ENCODE results near the gene NR2E1.

NR2E1 gene

DNA sequence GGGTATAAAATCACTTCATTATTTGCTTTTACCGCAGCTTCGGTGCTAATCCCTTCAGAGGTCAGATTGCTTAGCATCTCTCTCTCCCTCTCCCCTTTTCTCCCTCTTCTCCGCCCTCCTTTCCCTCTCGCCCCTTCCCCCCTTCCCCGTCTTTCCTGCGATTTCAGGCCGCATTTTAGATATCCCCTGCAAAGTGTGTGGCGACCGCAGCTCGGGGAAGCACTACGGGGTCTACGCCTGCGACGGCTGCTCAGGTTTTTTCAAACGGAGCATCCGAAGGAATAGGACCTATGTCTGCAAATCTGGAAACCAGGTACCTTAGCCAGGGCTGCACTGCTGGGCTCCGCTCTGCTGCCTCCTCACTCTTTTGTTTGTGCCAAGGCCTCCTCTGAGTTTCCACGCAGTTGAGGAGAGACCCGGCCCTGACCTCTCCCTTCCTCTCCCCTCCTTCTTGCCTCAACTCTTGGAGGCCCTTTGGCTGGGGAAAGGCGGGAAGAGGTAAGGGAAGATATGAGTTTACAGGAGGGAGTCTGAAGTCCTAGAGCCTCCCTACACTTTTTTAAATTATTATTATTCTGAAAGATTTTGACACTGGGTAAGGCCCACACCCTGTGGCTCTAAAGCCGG is 5.6 kb downstream of the NR2E1 start:
- DNase-seq (ENCODE audit: low read depth, low spot score): peak; percentile 22

DNA sequence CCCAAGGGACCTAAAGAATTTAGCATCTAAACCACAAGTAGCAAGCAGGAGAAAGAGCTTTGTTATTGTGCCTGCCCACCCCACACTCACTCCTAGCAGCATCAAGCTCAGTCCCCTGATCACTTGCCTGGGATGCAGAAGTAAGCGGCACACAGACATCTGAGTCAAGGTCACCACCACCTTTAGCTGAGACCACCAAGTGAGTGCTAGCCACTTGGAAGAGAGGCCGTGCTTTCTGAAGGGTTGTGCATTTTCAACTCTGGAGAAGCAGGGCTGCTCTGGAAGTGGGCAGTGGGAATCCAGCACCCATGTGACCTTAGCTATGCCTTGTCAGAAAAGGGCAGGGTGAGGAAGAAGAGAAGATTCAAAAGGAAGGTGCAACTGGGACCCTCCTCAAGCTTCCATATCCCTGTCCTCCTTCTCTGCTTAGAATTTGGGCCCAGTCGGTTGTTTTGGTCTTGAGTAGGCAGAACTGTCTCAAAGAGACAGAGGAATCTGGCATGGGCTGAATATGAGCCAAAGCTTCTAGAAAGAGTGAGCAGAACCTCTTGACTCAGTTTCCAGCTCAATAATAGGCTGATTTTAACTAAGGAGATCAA is 6.2 kb downstream of the NR2E1 start:
- DNase-seq (ENCODE audit: low read depth, low spot score): no peak

DNA sequence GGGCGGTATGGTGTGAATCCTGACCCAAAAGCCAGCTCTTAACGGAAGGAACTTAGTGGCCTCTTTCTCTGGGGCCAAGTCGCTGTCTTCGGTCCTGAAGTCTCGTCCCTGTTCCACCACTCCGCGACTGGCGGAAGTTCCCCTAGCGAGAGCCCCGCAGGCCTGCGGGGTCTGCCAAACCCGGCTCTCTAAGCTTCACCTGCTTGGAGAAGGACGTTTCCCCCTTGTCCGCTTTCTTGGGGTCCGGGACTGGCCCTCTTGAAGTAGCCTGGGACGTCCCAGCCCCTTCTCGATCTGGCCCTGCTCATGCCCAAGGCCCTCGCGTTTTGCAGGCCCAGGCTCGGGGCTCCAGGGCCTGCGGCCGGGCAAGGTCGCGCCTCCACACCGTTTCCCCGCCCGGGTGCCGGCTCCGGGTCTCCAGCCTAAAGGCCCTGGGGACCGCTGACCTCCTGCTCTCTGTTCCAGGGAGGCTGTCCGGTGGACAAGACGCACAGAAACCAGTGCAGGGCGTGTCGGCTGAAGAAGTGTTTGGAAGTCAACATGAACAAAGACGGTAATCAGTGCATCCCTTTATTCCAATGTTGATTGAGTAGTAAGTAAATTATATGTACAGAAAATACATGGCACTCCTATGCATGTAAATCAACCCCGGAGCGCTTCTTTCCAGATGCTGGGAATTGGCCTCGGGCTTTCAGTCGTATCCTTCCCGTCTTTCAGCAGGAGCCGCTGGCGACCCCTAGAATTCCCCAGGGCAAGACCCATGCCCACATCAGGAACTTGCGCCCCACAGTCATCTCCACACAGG is 8.8 kb downstream of the NR2E1 start:
- peak; percentile 84 for DNase-seq (ENCODE audit: low read depth, low spot score)

DNA sequence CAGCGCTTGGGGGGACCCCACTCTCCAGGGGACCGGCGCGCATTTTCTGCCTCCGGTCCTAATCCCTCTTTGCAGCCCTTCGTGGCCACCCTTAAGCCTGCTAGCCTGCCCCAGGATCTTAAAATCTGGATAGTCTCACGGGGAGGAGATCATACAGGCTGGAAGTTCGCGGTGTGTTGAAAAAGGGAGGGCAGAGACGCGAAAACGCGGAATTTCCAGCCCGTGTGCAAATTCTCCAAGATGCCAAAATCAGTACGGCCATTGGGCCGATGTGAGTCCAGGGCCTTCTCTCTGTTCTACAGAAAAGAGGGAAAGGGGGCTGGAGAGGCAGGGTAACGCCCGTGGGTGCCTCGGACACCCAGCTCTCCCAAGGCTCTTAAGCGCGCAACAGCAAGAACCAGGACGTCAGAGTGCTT is 9.4 kb downstream of the NR2E1 start:
- DNase-seq (ENCODE audit: low read depth, low spot score): no peak

DNA sequence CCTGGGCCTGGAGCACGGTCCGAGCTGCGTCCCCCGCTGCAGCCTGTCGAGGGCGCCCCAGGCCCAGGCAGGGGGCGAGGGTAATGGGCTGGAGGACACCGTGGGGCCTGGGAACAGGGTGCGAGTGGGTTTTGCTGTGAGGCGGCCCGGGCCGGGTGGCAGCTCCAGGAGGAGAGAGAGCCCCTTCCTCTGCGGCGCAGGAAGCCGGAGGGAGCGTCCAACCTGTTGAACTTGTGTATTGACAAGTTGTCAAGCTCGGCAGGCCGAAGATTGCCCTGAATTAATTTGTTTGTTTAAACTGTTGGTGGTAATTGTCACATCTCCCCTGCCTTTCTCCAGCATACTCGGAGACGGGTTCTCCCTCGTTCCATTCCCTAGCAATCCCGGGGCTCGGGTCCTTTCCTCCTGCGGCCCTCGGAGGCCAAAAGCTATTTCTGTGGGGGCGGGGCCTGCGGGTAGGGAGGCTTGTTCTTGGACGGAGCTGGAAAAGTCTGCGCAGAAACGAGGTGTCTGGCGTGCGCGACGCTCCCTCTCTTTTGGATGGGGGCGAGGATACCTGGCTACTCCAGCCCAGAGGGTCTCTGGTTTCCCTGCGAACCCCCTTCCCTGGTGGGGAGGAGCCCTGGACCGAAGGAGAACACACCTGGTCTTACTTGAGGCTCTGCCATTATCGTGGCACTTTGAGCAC is 9.9 kb downstream of the NR2E1 start:
- DNase-seq (ENCODE audit: low read depth, low spot score): peak; percentile 65

DNA sequence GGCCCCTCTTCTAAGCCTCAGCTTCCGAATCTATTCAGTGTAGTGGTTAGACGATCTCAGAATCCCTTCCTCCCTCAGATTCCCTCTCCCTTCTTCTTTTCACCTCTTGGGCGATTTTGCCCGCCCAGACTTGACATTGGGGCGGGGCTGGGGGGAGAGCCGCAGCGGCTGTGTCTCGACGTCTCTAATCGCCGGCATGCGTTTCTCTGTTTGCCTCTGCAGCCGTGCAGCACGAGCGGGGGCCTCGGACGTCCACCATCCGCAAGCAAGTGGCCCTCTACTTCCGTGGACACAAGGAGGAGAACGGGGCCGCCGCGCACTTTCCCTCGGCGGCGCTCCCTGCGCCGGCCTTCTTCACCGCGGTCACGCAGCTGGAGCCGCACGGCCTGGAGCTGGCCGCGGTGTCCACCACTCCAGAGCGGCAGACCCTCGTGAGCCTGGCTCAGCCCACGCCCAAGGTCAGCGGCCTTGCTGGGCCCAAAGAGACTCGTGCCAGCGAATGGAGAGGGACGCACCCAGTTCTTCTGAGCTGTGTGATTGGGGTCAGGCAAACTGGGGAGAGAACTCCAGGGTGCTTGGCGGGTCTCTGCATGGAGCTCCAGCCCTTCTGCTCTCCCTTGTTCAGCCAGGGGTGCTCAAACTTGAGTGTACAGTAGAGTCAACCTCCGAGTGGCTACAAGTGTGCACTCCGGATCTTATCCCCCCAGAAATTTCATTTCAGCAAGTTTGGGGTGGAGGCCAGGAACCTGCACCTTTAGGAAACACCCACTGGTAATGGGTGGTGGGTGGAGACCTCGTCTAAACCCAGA is 10.7 kb downstream of the NR2E1 start:
- no peak for DNase-seq (ENCODE audit: low read depth, low spot score)

DNA sequence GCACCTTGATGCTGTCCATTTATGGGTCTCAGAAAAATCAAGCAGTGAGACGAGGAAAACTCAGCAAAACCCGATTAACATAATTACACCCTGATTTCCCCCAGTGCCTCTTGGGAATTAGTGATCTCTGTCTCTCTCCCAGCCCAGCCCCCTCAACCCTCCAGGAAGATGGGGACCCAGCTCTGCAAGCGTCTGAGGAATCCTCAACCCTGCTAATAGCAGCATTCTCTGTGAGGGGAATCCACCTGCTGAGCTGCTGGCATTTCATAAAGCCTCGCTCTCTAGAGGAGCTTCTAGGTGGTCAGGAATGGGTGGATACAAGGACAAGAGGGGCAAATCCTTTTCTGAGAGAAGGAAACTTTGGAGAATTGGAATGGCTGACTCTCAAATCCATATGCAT is 13.9 kb downstream of the NR2E1 start:
- no peak for DNase-seq (ENCODE audit: low read depth, low spot score)

DNA sequence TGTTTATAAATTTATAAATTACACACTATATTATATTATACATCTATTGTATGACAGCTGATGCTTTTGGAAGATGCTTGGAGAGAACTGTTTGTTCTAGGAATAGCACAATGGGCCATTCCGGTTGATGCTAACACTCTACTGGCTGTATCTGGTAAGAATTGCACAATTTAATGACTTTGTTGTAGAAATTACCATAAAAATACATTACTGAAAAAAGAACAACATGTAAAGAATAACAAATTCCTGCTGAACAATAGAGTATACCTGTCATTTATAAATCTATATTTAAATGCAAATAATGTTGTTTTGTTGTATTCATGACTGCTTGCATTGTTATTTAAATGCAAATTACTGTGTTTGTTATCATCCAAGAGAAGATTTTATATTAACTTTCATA is 14.4 kb downstream of the NR2E1 start:
- no peak for DNase-seq (ENCODE audit: low read depth, low spot score)

DNA sequence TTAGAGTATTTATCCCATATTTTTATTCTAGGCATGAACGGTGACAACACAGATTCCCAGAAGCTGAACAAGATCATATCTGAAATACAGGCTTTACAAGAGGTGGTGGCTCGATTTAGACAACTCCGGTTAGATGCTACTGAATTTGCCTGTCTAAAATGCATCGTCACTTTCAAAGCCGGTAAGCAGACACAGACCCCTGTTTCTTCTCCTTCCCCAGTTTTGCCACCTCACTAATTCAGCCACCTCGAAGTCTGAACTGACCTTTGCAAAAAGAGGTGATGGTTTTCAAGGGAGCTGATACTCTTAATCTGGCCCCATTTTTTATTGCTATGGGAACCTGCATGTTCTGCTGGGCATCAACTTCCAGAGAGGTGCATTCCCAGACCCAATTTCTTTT is 15.0 kb downstream of the NR2E1 start:
- no peak for DNase-seq (ENCODE audit: low read depth, low spot score)

DNA sequence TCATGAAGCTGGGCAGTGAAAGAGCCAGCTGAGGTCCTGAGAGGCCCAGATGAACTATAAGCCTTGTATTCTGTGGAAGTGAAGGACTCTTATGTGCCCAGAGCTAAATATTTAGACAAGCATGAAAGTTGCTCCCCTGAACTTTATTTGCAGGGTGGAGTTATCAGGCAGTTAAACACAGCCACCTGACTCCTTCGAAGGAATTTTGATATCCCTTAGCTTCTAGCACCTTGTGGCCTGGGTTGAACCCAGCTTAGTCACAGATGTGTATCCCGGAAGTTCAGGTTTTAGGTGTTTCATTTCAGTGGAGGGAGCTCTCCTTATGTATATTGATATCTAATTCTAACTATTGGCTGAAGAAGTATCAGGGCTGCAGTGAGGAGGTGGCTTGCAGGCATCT is 20.4 kb downstream of the NR2E1 start:
- no peak for DNase-seq (ENCODE audit: low read depth, low spot score)

DNA sequence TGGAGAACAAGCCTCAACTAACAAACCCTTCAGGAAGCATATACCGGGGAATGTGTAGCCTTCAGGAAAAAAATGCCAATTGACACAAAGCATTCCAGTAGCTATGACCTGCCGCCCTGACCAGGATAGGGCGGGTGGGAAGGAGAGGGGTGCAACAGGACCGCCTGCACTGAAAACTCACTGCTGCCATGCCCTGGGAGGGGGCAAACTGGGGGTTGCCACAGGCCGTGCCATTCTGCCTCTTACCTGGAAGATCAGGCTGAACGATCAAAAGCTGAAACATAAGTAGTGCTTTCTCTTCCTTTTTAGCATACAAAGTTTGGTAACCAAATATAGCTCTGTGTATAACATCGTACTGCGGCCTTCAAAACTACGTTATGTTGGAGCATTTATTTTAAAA is 21.7 kb downstream of the NR2E1 start:
- no peak for DNase-seq (ENCODE audit: low read depth, low spot score)

DNA sequence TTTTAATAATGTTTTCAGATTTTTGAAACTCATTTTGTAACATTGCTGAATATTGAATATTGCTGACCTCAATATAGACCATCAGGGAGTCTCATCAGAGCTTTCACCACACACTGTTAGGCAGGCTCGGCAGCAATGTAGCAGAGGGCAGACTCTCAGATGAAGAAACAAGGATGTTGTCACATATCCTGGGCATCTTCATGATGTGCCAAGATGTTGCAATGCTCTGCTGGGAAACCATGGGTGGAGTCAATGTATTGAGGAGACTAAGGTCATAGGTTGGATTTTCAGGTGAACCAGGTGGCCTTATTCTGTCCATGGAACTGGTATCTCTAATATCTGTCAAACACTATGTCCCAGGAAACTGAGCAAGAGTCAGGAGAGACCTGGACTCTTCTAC is 27.3 kb downstream of the NR2E1 start:
- no peak for DNase-seq (ENCODE audit: low read depth, low spot score)

DNA sequence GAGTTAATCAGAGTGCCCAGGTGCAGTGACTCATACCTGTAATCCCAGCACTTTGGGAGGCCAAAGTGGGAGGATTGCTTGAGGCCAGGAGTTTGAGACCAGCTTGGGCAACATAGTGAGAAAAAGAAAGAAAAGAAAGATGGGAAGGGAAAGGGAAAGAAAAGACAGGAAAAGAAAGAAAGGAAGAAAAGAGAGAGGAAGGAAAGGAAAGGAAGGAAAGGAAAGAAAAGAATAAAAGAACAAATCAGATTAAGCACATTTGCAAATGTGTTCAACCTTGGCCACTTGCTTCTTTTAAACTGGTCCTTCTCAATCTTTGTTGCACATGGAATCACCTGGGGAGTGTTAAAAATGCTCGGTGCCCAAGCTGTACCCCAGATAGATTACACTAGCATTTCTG is 28.0 kb downstream of the NR2E1 start:
- no peak for DNase-seq (ENCODE audit: low read depth, low spot score)

DNA sequence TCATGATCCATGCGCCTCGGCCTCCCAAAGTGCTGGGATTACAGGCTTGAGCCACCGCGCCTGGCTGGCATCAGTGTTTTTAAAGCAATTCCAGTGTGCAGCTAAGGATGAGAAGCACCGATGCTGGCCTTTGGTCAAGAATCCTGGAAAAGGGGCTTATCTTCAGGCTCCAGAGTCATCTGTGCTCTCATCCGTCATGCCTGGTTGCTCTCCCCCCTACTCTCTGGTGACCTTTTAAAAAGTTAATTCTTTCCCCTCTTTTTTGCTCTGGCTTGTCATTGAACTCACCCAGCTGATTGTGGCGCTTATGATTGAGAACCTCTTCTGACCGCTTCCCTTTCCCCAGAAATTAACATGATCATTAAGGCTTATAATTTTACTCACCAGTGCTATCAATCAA is 28.7 kb downstream of the NR2E1 start:
- no peak for DNase-seq (ENCODE audit: low read depth, low spot score)

DNA sequence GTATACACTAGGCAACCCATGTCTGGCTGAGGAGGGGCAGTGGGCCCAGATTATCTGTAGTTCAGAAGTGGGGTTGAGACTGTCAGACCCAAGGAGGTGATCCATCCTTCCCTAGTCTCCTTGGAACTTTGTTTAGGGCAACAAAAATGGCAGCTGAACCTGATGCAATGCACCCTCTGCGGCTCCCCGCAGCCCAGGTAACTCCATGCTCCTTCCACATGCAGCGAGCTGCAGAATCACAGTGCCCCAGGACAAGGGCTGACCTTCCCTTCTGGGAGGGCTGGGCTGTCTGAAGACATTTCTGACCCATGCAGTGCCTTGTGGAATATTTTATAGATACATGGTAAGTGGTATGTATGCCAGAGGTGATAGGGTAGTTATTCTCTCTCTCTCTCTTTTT is 29.4 kb downstream of the NR2E1 start:
- no peak for DNase-seq (ENCODE audit: low read depth, low spot score)

DNA sequence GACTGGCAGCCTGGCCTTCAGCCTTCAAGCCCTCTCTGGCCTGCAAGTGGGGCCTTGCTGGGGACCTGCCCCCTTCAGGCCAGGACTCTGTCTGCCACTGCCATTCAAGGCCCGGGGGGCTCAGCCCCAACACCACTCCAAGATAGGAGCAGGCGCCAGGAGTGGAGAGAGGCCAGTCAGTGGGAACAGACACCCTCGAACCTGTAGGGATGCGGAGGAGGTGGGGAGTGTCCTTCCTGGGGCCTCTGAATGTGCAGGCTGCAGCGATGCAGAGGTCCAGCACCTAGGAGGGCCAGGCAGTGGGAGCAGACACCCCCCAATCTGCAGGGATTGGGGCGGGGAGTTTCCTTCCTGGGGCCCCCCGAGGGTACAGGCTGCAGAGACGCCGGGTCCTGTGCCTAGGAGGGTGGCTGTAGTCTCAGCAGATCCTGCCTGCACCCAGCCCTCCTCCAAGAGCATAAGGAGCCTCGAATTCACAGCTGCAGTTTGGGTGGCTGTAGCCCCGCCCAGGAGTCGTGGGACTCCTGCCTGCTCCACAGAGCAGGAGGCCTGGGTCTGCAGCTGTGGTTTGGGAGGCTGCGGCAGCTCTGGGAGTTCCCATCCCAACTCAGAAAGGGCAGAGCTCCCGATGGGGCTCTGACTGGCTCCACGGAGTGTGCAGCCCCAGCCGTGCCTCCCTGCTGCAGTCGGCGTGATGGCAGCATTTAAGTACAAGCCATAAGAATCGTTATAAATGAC is 33.1 kb downstream of the NR2E1 start:
- no peak for DNase-seq (ENCODE audit: low read depth, low spot score)

DNA sequence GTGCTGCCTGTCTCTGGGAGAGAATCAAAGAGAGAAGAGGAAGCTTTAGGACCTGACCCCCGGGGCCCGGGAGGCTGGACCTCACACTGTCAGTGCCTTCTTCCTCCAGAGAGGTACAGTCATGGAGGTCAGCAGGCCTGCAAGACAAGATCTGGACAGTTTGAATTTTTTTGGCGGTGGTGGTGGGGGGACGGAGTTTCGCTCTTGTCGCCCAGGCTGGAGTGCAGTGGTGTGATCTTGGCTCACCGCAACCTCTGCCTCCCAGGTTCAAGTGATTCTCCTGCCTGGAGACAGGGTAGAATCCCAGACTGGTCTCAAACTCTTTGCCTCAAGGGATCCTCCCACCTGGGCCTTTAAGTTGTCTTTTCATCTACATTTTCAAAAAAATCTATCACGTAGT is 34.4 kb downstream of the NR2E1 start:
- DNase-seq (ENCODE audit: low read depth, low spot score): no peak

DNA sequence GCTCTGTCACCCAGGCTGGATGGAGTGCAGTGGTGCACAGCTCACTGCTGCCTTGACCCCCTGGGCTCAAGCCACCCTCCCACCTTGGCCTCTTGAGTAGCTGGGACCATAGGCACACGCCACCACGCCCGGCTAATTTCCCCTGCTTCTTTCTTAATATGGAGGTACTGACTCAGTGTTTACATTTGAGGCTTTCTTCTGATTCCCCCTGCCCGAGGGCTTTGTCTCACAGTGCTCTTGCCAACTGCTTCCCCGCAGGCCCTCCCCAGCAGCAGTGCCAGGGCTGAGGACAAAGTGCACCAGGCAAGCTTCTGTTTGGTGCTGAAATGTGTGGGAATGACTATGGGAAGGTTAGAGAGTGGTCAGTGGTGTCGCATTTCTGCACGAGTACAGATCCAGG is 34.8 kb downstream of the NR2E1 start:
- peak; percentile 24 for DNase-seq (ENCODE audit: low read depth, low spot score)

DNA sequence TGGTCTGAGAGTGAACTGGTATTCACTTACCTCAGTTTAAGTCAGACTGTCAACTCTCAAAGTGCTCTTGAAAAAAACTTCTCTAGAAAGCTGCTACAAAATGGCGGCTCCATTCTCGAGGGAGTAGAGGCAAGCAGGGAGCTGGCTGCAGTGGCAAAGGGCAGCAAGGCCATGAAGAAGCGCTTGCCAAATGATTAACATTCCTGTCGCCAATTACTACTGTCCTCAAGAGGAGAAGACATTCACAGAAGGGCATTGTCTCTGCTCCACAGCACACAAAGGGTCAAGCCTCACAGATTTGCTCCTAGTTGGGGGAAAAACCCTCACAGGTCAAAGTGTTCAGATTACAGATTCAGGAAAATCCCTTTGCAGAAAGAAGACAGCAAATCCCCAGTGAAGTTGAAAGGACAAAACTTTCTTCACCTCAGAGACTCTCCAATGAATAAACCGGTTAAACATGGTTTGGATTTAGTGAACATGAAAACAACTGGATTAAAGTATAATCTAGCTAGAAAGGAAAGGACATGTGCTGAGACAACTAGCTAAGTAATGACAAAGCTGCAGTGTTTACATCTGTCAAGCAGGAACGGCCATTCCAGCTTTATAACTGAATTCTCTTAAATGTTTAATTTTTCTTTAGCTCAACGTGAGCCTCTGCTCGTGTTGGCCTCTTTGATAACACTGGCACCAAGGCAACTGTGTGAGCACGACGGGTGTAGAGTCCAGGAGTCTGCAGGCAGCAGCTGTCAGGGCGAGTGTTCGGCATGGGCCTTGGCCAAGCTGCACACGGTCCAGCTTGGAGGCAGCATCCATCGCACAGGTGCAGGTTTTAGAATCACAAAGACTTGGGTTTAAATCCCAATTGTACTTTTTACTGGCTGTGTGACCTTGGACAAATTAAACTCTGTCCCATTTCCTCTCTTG is 37.6 kb downstream of the NR2E1 start:
- DNase-seq (ENCODE audit: low read depth, low spot score): peak; percentile 32

DNA sequence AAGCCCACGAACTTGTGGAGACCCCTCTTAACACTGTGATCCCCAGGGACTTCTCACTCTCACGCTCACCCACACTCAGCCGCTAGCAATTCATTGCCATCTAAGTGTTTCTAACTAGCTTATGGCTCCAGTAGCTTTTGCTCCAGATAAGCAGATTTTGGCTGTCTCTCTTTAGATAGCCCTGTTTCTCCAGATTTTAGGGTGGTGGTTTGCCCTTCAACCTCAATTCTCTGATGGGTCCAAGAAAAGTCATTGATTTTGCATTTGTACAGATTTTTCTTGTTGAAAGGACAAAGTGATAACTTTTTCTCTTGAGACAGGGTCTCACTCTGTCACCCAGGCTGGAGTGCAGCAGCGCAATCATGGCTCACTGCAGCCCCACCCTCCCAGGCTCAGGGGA is 41.2 kb downstream of the NR2E1 start:
- DNase-seq (ENCODE audit: low read depth, low spot score): no peak

Data from ELF-1 (cell line).